ENCODE measurements around the gene ZNF438. TPM values are rescaled to one million over a fixed set of nuclear protein-coding genes. Genes with fewer than 3 reads are reported as not detected.

Gene ZNF438
- total RNA-seq, 4 donors from 2014 or later: 10.3 to 14.6 (median 13.6) TPM

DNA sequence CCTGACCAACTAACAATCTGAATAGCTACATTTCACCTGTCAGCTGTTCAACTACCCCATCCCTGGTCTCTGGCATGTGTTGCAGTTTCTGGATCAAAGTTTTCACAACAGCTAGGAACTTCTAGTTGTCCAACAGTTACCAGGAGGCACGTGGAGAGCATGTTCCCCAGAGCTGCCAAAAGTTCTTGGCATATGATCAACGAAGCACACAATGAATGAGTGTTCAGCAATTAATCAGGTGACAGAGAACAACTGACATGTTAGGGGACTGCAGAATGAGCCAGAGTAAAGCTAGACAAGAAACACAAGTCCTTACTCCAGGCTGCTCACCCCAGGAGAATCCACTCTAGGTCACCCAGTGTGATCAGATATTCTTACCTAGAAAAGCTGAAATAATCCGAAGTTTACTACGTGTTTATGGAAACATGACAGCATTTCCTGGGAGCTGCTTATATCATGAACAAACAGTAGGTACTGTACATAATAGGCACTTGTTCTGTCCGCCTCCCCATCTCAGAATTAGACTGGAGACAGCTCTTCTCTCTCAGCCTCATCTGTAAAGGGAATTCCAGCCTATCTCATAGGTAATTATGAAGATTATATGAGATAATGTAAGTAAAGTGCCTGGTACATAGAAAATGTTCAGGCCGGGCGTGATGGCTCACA is 50.6 kb downstream of the ZNF438 start:
- H3K27ac ChIP-seq: peak overlapping the region; percentile 24 to 63 (median 49)
- 22 to 24% methylated on average over 5 to 6 of the region's 7 CpGs for WGBS, 2 donors (ENCODE audit: low coverage in 1 of 2)
- peak; percentile 89 for ATAC-seq
- H3K4me1 ChIP-seq: peaks cover 3 to 32% (median 8%) of the 10 kb centered on the region in 3 donors
- peak; percentile 93 for TF ChIP-seq POLR2AphosphoS5 (IDR thresholded peaks at IDR 0.05)
- TF ChIP-seq, protein P1, sequence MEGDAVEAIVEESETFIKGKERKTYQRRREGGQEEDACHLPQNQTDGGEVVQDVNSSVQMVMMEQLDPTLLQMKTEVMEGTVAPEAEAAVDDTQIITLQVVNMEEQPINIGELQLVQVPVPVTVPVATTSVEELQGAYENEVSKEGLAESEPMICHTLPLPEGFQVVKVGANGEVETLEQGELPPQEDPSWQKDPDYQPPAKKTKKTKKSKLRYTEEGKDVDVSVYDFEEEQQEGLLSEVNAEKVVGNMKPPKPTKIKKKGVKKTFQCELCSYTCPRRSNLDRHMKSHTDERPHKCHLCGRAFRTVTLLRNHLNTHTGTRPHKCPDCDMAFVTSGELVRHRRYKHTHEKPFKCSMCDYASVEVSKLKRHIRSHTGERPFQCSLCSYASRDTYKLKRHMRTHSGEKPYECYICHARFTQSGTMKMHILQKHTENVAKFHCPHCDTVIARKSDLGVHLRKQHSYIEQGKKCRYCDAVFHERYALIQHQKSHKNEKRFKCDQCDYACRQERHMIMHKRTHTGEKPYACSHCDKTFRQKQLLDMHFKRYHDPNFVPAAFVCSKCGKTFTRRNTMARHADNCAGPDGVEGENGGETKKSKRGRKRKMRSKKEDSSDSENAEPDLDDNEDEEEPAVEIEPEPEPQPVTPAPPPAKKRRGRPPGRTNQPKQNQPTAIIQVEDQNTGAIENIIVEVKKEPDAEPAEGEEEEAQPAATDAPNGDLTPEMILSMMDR (IDR thresholded peaks at IDR 0.05): no peak
- H3K36me3 ChIP-seq: no peaks in the 10 kb centered on the region
- peaks cover 0 to 4% (median 0%) of the 10 kb centered on the region in 3 donors for H3K9me3 ChIP-seq
- H3K4me3 ChIP-seq: no peak overlapping the region
- H3K27me3 ChIP-seq: no peaks in the 10 kb centered on the region

DNA sequence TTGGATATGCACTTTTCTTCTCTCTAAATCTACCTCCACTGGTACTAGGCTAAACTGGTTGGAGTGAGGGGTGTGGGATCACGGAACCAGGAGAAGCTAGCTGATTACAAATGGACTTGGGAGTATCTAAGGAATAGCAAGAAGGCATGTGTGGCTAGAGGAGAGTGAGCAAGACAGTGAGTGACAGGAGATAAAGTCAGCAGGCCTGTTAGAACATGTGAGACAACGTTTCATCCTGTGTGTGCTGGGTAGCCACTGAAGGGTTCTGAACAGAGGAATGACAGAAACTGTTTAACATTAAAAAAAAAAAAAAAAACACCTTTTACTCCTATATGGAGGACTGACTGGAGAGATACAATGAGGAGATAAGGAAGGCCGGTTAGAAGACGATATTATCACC is 51.7 kb downstream of the ZNF438 start:
- H3K9me3 ChIP-seq: peaks cover 0 to 2% (median 0%) of the 10 kb centered on the region in 3 donors
- ATAC-seq: no peak
- H3K27me3 ChIP-seq: no peaks in the 10 kb centered on the region
- peak overlapping the region in 3 of 4 donors; percentile 24 to 63 (median 50) for H3K27ac ChIP-seq
- TF ChIP-seq EP300 (IDR thresholded peaks at IDR 0.05) (no peak), POLR2A (IDR thresholded peaks at IDR 0.05) (no peak), POLR2AphosphoS5 (IDR thresholded peaks at IDR 0.05) (no peak)
- TF ChIP-seq, protein P1 (IDR thresholded peaks at IDR 0.05): no peak
- WGBS, 2 donors (ENCODE audit: low coverage in 1 of 2): 84 to 100% methylated on average over 2 to 4 of the region's 4 CpGs
- H3K4me3 ChIP-seq: no peak overlapping the region
- peaks cover 6 to 27% (median 8%) of the 10 kb centered on the region in 3 donors for H3K4me1 ChIP-seq
- no peaks in the 10 kb centered on the region for H3K36me3 ChIP-seq

DNA sequence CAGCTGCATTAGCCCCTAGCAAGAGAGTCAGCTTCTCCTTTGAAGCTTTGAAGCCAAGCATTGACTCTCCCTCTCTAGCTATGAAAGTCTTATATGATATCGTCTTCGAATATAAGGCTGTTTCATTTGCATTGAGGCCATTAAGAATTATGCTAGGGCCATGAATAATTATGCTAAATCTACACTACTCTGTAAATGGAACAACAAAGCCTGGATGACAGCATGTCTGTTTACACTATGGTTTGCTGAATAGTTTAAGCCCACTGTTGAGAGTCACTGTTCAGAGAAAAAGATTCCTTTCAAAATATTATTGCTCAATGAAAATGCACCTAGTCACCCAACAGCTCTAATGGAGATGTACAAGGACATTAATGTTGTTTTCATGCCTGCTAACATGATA is 52.8 kb downstream of the ZNF438 start:
- Histone ChIP-seq H3K36me3 (no peaks in the 10 kb centered on the region), H3K27ac (no peak overlapping the region), H3K4me3 (no peak overlapping the region), H3K9me3 (no peaks in the 10 kb centered on the region), H3K27me3 (no peaks in the 10 kb centered on the region), H3K4me1 (peaks cover 11 to 33% (median 11%) of the 10 kb centered on the region in 3 donors)
- 100% methylated on average over 2 of the region's 2 CpGs for WGBS, 2 donors (ENCODE audit: low coverage in 1 of 2)
- ATAC-seq: no peak
- TF ChIP-seq EP300 (IDR thresholded peaks at IDR 0.05) (no peak), POLR2AphosphoS5 (IDR thresholded peaks at IDR 0.05) (no peak), POLR2A (IDR thresholded peaks at IDR 0.05) (no peak)
- TF ChIP-seq, protein P1 (IDR thresholded peaks at IDR 0.05): no peak

DNA sequence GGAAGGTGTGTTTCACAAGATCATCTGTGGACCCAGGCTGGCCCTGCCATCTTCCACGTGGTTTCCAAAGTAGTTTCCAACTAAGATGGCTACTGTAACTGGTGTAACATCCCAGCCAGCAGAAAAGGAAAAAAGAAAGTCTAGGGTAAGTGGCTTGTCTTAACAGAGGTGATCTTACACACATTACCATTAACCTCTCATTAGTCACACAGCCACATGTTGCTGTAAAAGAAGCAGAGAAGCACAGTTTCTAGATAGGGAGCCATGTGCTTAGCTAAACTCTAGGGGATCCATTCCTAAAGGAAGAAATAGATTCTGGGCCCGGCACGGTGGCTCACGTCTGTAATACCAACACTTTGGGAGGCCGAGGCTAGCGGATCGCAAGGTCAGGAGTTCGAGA is 54.3 kb downstream of the ZNF438 start:
- ATAC-seq: no peak
- no peak overlapping the region for H3K27ac ChIP-seq
- H3K4me1 ChIP-seq: peaks cover 11 to 41% (median 11%) of the 10 kb centered on the region in 3 donors
- WGBS, 2 donors (ENCODE audit: low coverage in 1 of 2): 91 to 98% methylated on average over 8 of the region's 8 CpGs
- H3K36me3 ChIP-seq: no peaks in the 10 kb centered on the region
- TF ChIP-seq, protein P1 (IDR thresholded peaks at IDR 0.05): no peak
- no peak for TF ChIP-seq POLR2A (IDR thresholded peaks at IDR 0.05)
- TF ChIP-seq POLR2AphosphoS5 (IDR thresholded peaks at IDR 0.05): no peak
- no peak for TF ChIP-seq EP300 (IDR thresholded peaks at IDR 0.05)
- no peaks in the 10 kb centered on the region for H3K9me3 ChIP-seq
- no peaks in the 10 kb centered on the region for H3K27me3 ChIP-seq
- no peak overlapping the region for H3K4me3 ChIP-seq

DNA sequence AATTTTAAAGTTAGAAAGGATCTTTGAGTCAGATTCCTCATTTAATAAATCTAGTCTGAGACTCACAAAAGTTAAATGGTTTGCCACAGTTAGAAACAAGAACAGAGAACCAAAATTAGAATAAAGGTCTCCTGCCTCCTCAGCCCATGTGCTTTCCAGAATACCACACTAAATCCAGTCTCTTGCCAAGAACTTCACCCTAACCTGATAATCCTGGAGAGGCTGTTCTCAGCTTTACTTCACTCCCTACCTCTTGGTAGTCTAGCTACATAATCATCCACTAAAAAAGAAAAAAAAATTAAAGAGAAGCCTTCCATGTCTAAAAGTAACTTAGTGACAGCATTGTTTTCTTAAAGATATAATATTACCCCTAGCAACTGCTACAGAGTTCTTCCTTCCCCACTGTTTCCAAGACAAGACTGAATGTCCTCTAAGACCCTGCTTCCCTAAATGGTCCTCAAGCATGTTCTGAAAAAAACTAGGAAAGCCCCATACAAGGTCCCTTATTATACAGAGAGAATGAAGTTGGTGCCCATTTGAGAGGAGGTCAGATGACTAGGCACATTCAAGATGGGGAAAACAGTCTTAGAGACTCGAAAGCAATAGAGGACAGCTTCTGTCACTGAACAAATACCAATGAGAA is 56.8 kb downstream of the ZNF438 start:
- H3K4me3 ChIP-seq: no peak overlapping the region
- no peaks in the 10 kb centered on the region for H3K27me3 ChIP-seq
- TF ChIP-seq, protein P1 (IDR thresholded peaks at IDR 0.05): no peak
- no peak for TF ChIP-seq POLR2AphosphoS5 (IDR thresholded peaks at IDR 0.05)
- H3K9me3 ChIP-seq: no peaks in the 10 kb centered on the region
- H3K4me1 ChIP-seq: peaks cover 7 to 42% (median 11%) of the 10 kb centered on the region in 3 donors
- peak overlapping the region in 3 of 4 donors; percentile 7 to 53 (median 43) for H3K27ac ChIP-seq
- 67 to 83% methylated on average over 1 of the region's 1 CpG for WGBS, 2 donors (ENCODE audit: low coverage in 1 of 2)
- no peak for ATAC-seq
- no peaks in the 10 kb centered on the region for H3K36me3 ChIP-seq
